CD4-positive, alpha-beta T cell treated with Interleukin-21 for 1 hour (primary cell): ENCODE results near the gene MS4A8.
"Not testable (repeated sequence)": the region's sequence is repeated elsewhere in the genome, so short reads cannot be mapped to it uniquely, and the experiment has no call there.

Experiments used
- DNase-seq: peaks from one replicate; pipeline ENCODE4 v3.0.0-alpha.2; 2020

Gene MS4A8

GRCh38 chr11:60699284-60699691 lies at the start of gene MS4A8:
Gene MS4A8, plus strand, starts transcription at chr11:60699612. Its CDS starts 1,249 bp downstream, at chr11:60700861.
- DNase-seq, result no peak

GRCh38 chr11:60657888-60658287 lies 41.5 kb upstream of the MS4A8 start:
- DNase-seq, result no peak

- DNase-seq, result no peak
Measured at GRCh38 chr11:60658409-60658808, 41.0 kb upstream of the MS4A8 start.

- no peak for DNase-seq
Measured at GRCh38 chr11:60672255-60672654, 27.2 kb upstream of the MS4A8 start.

GRCh38 chr11:60678231-60678630 lies 21.2 kb upstream of the MS4A8 start:
- not testable (repeated sequence) for DNase-seq

GRCh38 chr11:60679879-60680278 lies 19.5 kb upstream of the MS4A8 start:
- DNase-seq, result no peak

- DNase-seq, result no peak
Measured at GRCh38 chr11:60680455-60681119, 18.8 kb upstream of the MS4A8 start.

- not testable (repeated sequence) for DNase-seq
Measured at GRCh38 chr11:60684541-60684848, 14.9 kb upstream of the MS4A8 start.

- no peak for DNase-seq
Measured at GRCh38 chr11:60691661-60692060, 7.8 kb upstream of the MS4A8 start.

GRCh38 chr11:60699936-60700335 lies 524 bp downstream of the MS4A8 start:
- no peak for DNase-seq

GRCh38 chr11:60700689-60701468 lies 1.5 kb downstream of the MS4A8 start:
- no peak for DNase-seq

- DNase-seq, result no peak
Measured at GRCh38 chr11:60701469-60701818, 2.0 kb downstream of the MS4A8 start.

GRCh38 chr11:60703374-60703773 lies 4.0 kb downstream of the MS4A8 start:
- DNase-seq, result no peak

- no peak for DNase-seq
Measured at GRCh38 chr11:60705895-60706294, 6.5 kb downstream of the MS4A8 start.

- no peak for DNase-seq
Measured at GRCh38 chr11:60706931-60707330, 7.5 kb downstream of the MS4A8 start.

GRCh38 chr11:60710482-60710881 lies 11.1 kb downstream of the MS4A8 start:
- DNase-seq, result no peak

- no peak for DNase-seq
Measured at GRCh38 chr11:60711276-60711675, 11.9 kb downstream of the MS4A8 start.

- not testable (repeated sequence) for DNase-seq
Measured at GRCh38 chr11:60713423-60713822, 14.0 kb downstream of the MS4A8 start.

- peak; percentile 20 for DNase-seq
Measured at GRCh38 chr11:60717956-60718355, 18.5 kb downstream of the MS4A8 start.

GRCh38 chr11:60718524-60719316 lies 19.3 kb downstream of the MS4A8 start:
- DNase-seq, result no peak

GRCh38 chr11:60719391-60719790 lies 20.0 kb downstream of the MS4A8 start:
- no peak for DNase-seq

GRCh38 chr11:60720460-60720859 lies 21.0 kb downstream of the MS4A8 start:
- no peak for DNase-seq

GRCh38 chr11:60724420-60724819 lies 25.0 kb downstream of the MS4A8 start, which contains the start of gene MS4A18:
Gene MS4A18, plus strand, starts transcription at chr11:60724720.
- DNase-seq, result no peak

- DNase-seq, result no peak
Measured at GRCh38 chr11:60725592-60725991, 26.2 kb downstream of the MS4A8 start.
